ENCODE results near the gene NDUFA11.

Gene NDUFA11

GRCh38 chr19:5903624-5904351 lies at the start of gene NDUFA11:
TSS of gene NDUFA11 (minus strand) at chr19:5903790. CDS start at chr19:5903708, 82 bp downstream.
- DNase-seq, result peak; percentile 97

DNA sequence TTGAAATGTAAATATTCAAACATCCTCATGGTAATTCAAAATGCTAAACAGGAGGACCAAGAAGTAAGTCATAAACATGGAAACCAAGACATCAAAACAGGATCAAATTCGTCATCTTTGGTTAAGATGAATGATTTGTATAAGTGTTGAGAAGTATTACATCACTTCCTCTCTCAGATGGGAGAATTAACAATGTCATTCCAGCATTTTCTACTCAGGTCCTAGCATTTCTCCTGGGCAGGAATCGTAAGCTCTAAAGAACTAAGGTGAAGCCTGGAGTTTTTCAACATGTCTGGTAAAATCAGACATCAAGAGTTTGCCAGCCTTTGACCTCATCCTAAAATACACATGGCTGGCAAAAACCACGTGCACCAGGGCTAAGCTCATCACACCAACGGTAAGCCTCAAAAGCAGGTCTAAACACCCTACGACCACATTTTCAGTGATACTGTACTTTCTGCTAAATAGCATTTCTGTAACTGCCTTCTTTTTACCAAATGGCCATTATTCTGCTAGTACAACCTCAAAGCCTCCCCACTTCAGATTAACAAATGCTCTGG lies 49.5 kb upstream of the NDUFA11 start:
- DNase-seq, result no peak

DNA sequence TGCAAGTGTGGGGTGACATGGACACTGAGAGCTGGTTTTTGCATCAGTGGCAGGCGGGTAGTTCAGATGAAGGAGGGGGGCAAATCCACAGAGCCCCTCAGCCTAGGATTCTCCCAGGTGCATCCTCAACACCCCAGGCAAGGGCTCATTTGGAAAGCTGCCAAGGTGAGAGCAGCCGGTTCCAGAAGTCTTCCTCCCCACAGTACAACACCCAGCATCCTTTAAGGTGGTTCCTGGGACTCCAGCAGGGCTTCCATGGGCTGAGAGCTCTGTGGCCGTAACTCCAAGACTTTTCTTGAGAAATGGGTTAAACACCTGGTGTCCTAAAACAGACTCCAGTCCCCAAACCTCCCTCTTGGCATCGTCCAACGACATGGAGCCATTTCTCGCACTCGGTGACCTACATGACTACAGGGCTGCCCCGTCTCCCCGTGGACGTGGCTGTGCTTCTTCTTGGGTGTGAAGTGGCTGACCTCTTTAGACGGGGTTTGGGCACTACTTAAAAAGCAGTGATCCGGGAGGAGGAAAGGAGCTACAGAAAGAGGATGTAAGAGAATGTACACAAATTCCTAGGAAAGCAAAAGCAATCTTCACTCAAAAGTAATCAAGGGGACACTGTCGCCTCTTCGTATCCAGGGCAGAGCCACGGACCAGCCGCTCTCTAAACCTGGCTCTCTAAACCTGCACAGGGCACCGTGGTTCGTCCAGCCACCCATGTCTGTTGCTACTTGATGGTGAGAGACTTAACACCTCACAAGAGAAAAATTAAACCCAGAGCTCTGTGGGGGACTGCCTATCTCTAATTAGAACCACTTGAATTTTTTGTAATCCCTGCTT lies 48.8 kb upstream of the NDUFA11 start:
- DNase-seq, result no peak

DNA sequence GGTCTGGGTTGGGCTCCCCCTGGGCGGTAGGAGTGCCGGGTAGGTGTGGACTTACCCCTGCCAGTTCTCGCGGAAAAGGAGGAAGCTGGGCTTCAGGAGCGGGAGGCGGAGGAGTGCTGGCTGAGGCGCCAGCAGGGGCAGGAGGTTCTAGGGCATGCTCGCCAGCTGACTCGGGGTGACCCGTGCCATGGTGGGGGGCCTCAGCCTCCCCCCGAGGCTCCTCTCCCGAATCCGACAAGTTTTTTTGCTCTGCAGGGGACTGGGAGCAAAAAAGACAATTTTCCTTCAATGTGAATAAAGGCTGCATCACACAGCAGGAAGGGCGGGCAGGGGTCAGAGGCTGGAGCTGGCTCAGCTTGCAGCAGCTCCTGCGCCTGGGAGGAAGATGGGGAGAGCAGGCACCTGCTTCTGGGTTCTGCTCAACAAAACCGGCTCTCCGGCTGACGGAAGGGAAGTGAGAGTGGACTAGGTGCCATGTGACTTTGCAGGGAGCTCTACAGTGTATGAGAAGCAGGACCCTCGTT lies 47.8 kb upstream of the NDUFA11 start:
- DNase-seq, result no peak

- no peak for DNase-seq
Measured at GRCh38 chr19:5950741-5951140, 47.2 kb upstream of the NDUFA11 start.

GRCh38 chr19:5949792-5950305 lies 46.3 kb upstream of the NDUFA11 start:
- peak; percentile 69 for DNase-seq

DNA sequence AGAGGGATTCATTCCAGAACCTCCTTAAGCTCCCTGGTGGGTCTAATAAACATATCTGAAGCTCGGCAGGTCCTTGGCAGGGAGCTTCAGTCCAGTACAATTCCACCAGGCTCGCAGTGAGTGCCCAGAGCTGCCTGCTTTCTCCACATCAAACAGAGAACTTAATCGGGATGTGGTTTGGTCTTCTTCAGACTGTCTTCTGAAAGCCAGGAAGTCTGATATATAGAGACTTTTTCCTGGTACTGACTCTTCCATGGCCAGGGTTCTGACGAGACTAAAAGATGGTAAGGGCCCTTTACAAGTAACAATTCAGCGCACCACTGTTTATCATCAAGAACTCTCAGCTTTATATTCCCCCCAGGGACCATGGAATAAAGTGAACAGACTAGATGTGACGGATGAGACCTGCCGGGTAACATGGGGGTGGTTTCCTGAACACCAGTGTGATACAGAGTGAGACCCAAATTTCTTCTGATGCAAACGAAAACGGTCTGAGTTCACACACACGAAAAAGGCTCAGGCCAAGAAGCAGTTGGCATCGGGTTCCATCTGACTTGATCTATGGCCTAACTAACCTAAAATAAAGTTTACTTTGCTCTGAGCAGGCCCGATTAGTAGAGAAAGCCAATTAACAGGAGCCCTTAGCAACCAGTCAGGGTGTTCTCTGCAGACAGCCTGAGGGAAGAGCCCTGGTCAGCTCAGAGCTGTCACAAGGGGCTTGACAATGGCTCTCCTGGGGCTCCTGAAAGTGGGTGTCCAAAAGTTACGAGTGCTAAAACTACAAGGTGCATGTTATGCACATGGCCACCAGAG lies 45.4 kb upstream of the NDUFA11 start:
- peak; percentile 50 for DNase-seq

- DNase-seq, result no peak
Measured at GRCh38 chr19:5947435-5947834, 43.8 kb upstream of the NDUFA11 start.

GRCh38 chr19:5943623-5944022 lies 40.0 kb upstream of the NDUFA11 start:
- DNase-seq, result no peak

DNA sequence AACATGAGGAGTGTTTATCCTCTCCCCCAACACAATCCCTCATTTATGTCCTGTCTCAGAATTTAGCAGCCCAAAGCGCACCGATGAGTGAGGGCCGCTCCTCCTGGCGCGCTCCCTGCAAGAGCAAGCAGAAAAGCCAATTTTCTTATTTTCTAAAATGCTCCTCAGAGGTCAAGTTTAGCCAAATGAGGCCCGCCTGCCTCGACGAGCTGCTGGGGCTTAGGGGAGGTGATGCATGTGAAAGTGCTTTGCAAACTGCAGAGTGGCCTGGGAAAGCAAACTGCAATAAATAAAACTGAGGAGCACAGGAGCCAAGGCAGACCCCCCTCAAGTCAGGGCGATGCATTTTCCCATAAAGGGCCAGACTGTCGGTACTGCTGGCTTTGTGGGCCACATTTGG lies 39.5 kb upstream of the NDUFA11 start:
- no peak for DNase-seq

GRCh38 chr19:5941673-5942072 lies 38.1 kb upstream of the NDUFA11 start:
- DNase-seq, result no peak

GRCh38 chr19:5940260-5941208 lies 36.9 kb upstream of the NDUFA11 start:
- no peak for DNase-seq

- no peak for DNase-seq
Measured at GRCh38 chr19:5937550-5937949, 34.0 kb upstream of the NDUFA11 start.

- DNase-seq, result no peak
Measured at GRCh38 chr19:5936292-5936592, 32.7 kb upstream of the NDUFA11 start.

- DNase-seq, result no peak
Measured at GRCh38 chr19:5935473-5936291, 32.1 kb upstream of the NDUFA11 start.

GRCh38 chr19:5934774-5935472 lies 31.3 kb upstream of the NDUFA11 start:
- no peak for DNase-seq

- no peak for DNase-seq
Measured at GRCh38 chr19:5934069-5934401, 30.4 kb upstream of the NDUFA11 start.

GRCh38 chr19:5933391-5934068 lies 29.9 kb upstream of the NDUFA11 start:
- DNase-seq, result no peak

DNA sequence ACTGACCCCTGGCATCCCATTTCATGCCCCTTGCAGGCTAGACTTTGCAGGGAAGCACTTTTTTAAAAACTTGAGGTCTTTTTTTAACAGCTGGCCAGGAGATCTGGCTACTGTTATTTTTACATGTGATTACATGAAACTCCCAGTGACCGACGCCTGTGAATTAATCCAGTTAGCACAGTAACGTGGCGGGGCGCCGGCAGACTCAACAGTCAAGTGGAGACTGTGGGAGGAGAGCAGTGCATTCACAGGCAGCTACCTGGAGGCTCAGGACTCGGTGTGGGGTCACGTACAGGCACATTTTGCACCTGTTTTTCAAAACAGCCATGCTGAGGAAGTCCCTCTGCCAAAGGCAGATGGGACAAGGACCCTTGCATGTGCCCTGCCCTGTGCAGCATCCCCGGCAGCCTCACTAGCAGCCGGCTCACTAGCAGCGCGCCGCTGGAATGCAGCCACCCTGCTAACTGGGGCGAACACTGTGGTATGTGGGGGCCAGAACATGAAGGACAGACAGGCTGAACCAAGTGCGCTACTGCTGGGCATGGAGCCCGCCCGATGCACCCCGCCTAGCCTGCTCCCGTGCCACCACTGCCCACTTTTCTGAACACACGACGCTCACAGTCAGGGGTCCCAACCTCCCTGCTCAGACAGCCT lies 29.1 kb upstream of the NDUFA11 start:
- DNase-seq, result no peak

Data from CD4-positive, alpha-beta T cell treated with Interleukin-17A for 4 hours (primary cell).